Measurements from ENCODE around the gene ZNF782.
"Not testable (repeated sequence)": the region's sequence is repeated elsewhere in the genome, so short reads cannot be mapped to it uniquely, and the experiment has no call there.

ZNF782 gene

GRCh38 chr9:96852676-96853075, 1.6 kb downstream of the ZNF782 start:
- DNase-seq = no peak

- no peak for DNase-seq
These were observed 10.3 kb downstream of the ZNF782 start for GRCh38 chr9:96844040-96844439.

GRCh38 chr9:96818533-96818932, 35.8 kb downstream of the ZNF782 start:
- DNase-seq = no peak

- DNase-seq = no peak
These were observed 36.3 kb downstream of the ZNF782 start for GRCh38 chr9:96817973-96818372.

GRCh38 chr9:96813607-96814006, 40.7 kb downstream of the ZNF782 start:
- no peak for DNase-seq

GRCh38 chr9:96798959-96799358, 55.4 kb downstream of the ZNF782 start:
- DNase-seq = not testable (repeated sequence)

- no peak for DNase-seq
These were observed 70.3 kb downstream of the ZNF782 start for GRCh38 chr9:96784021-96784420.

- DNase-seq = no peak
These were observed 72.1 kb downstream of the ZNF782 start for GRCh38 chr9:96782235-96782634.

- no peak for DNase-seq
These were observed 72.8 kb downstream of the ZNF782 start for GRCh38 chr9:96781552-96781951.

GRCh38 chr9:96779089-96779488, 75.2 kb downstream of the ZNF782 start:
- no peak for DNase-seq

GRCh38 chr9:96777426-96777864, 76.9 kb downstream of the ZNF782 start:
- DNase-seq = no peak

- DNase-seq = no peak
These were observed 83.2 kb downstream of the ZNF782 start for GRCh38 chr9:96771124-96771523.

GRCh38 chr9:96769989-96770388, 84.3 kb downstream of the ZNF782 start:
- DNase-seq = no peak

Data from kidney glomerular epithelial cell (primary cell).